Esophagus muscularis mucosa (tissue), 4 donors: ENCODE data around the gene HRH4. TPM values are rescaled to one million over a fixed set of nuclear protein-coding genes. Genes with fewer than 3 reads are reported as not detected.

ENCODE experiments used
- DNase-seq: peaks from one replicate; pipeline ENCODE4 v3.0.0-alpha.2; 2017; ENCODE audit errors: extremely low spot score
- H3K27ac ChIP-seq, 4 donors: fragments of 200-600 bp; sonication (generic); replicated peaks in 1 of 4; 1 replicate in 3 of 4; 2 replicates in 1 of 4; pipeline ENCODE4 v1.5.1; 2016 to 2019; ENCODE audit warnings: mild to moderate bottlenecking in 1 of 4
- H3K27me3 ChIP-seq, 4 donors: fragments of 200-600 bp; sonication (generic); one replicate each; pipeline versions ENCODE4 v1.5.1 to v1.6.0; 2016 to 2019
- H3K36me3 ChIP-seq, 4 donors: fragments of 200-600 bp; sonication (generic); one replicate each; pipeline ENCODE4 v1.5.1; 2016 to 2019
- H3K4me1 ChIP-seq, 4 donors: fragments of 200-600 bp; sonication (generic); one replicate each; pipeline ENCODE4 v1.5.1; 2016 to 2019
- H3K4me3 ChIP-seq, 4 donors: fragments of 200-600 bp; sonication (generic); 1 replicate in 2 of 4; 2 replicates in 2 of 4; pipeline ENCODE4 v1.5.1; 2016 to 2019; ENCODE audit warnings: mild to moderate bottlenecking in 4 of 4, moderate library complexity in 1 of 4
- H3K9me3 ChIP-seq, 4 donors: fragments of 200-600 bp; sonication (generic); 1 replicate in 3 of 4; 2 replicates in 1 of 4; pipeline ENCODE4 v1.5.1; 2016 to 2019
- CTCF ChIP-seq, 3 experiments: fragments of 200-600 bp in 2 of 3; fragments of 450-650 bp in 1 of 3; sonication (generic) in 2 of 3; IDR thresholded peaks; one replicate each; pipeline ENCODE4 v1.5.1; 2017 to 2019; ENCODE audit warnings: antibody characterized with exemption in 3 of 3, mild to moderate bottlenecking in 2 of 3, moderate library complexity in 1 of 3
- EP300 ChIP-seq: sonication (generic); formaldehyde crosslinking; IDR thresholded peaks from one replicate; pipeline ENCODE4 v1.6.1; 2017; ENCODE audit warnings: antibody characterized with exemption
- POLR2A ChIP-seq: fragments of 450-650 bp; IDR thresholded peaks from one replicate; pipeline ENCODE4 v1.6.1; 2017; ENCODE audit warnings: antibody characterized with exemption, moderate library complexity, mild to moderate bottlenecking, low read depth
- POLR2AphosphoS5 ChIP-seq, 2 donors: sonication (generic); formaldehyde crosslinking; IDR thresholded peaks; one replicate each; pipeline ENCODE4 v1.6.1; 2017; ENCODE audit warnings: antibody characterized with exemption in 2 of 2
- WGBS: methylation state at CpG from one replicate; pipeline ENCODE4 v1.1.5; 2018; 5-methylcytosine and 5-hydroxymethylcytosine counted together
- intact Hi-C: fragments of 100-400 bp; cut with DNase I; formaldehyde crosslinking; loops from one replicate; pipeline ENCODE4 v1.15.1; 2023
- total RNA-seq, 4 donors: library from RNA; depleted of rRNA; stranded (reverse); fragments of >200 nt; gene quantifications; one replicate each; pipeline versions ENCODE4 v1.1.0 to v1.2.1, GENCODE V29; 2016

The HRH4 gene
- total RNA-seq, 4 donors from 2014 or later: 0.13 to 0.50 TPM; not detected in 2

GRCh38 chr18:24488824-24489493, 28.5 kb downstream of the HRH4 start:
- no peaks in the 10 kb centered on the region for H3K27me3 ChIP-seq
- no peak for DNase-seq
- peaks cover 0 to 4% (median 0%) of the 10 kb centered on the region in 4 donors for H3K4me1 ChIP-seq
- no peak overlapping the region for H3K27ac ChIP-seq
- WGBS: 45% methylated on average over 7 of the region's 7 CpGs
- TF ChIP-seq POLR2AphosphoS5 (IDR thresholded peaks at IDR 0.05) (no peak), CTCF (IDR thresholded peaks at IDR 0.05) (peak; percentile 79 to 88 (median 85))
- H3K9me3 ChIP-seq: no peaks in the 10 kb centered on the region
- intact Hi-C loops: loop anchor here (2.0 to 10.0 kb wide), 3 partner anchors 128 to 314 kb away; no protein-coding TSS in a partner anchor
- H3K36me3 ChIP-seq: no peaks in the 10 kb centered on the region
- no peak overlapping the region for H3K4me3 ChIP-seq

GRCh38 chr18:24490539-24490938, 30.1 kb downstream of the HRH4 start:
- 55% methylated on average over 4 of the region's 4 CpGs for WGBS
- H3K4me1 ChIP-seq: peaks cover 0 to 4% (median 0%) of the 10 kb centered on the region in 4 donors
- no peak overlapping the region for H3K27ac ChIP-seq
- intact Hi-C loops: no loop called here
- H3K27me3 ChIP-seq: no peaks in the 10 kb centered on the region
- H3K36me3 ChIP-seq: no peaks in the 10 kb centered on the region
- H3K4me3 ChIP-seq: no peak overlapping the region
- no peak for DNase-seq
- TF ChIP-seq POLR2AphosphoS5 (IDR thresholded peaks at IDR 0.05) (no peak), POLR2A (no peak)
- no peaks in the 10 kb centered on the region for H3K9me3 ChIP-seq

- DNase-seq: no peak
- intact Hi-C loops: no loop called here
- H3K27me3 ChIP-seq: no peaks in the 10 kb centered on the region
- H3K4me1 ChIP-seq: peaks cover 0 to 4% (median 0%) of the 10 kb centered on the region in 4 donors
- H3K27ac ChIP-seq: no peak overlapping the region
- no peaks in the 10 kb centered on the region for H3K36me3 ChIP-seq
- no peak for TF ChIP-seq CTCF (IDR thresholded peaks at IDR 0.05)
- no peaks in the 10 kb centered on the region for H3K9me3 ChIP-seq
- H3K4me3 ChIP-seq: no peak overlapping the region
- 84% methylated on average over 21 of the region's 21 CpGs for WGBS
Measured at GRCh38 chr18:24491927-24492834, 31.7 kb downstream of the HRH4 start.

GRCh38 chr18:24494586-24494985, 34.1 kb downstream of the HRH4 start:
- WGBS: 93% methylated on average over 2 of the region's 2 CpGs
- Histone ChIP-seq H3K36me3 (no peaks in the 10 kb centered on the region), H3K4me1 (no peaks in the 10 kb centered on the region), H3K4me3 (no peak overlapping the region), H3K27ac (no peak overlapping the region), H3K27me3 (no peaks in the 10 kb centered on the region), H3K9me3 (no peaks in the 10 kb centered on the region)
- DNase-seq: no peak
- TF ChIP-seq POLR2A: no peak
- TF ChIP-seq CTCF (IDR thresholded peaks at IDR 0.05): no peak
- no peak for TF ChIP-seq EP300
- no peak for TF ChIP-seq POLR2AphosphoS5 (IDR thresholded peaks at IDR 0.05)
- intact Hi-C loops: no loop called here

GRCh38 chr18:24497031-24497754, 36.8 kb downstream of the HRH4 start:
- no peak for DNase-seq
- Histone ChIP-seq H3K36me3 (no peaks in the 10 kb centered on the region), H3K4me1 (no peaks in the 10 kb centered on the region), H3K27me3 (no peaks in the 10 kb centered on the region), H3K9me3 (no peaks in the 10 kb centered on the region), H3K27ac (no peak overlapping the region), H3K4me3 (no peak overlapping the region)
- TF ChIP-seq POLR2A (no peak), POLR2AphosphoS5 (IDR thresholded peaks at IDR 0.05) (no peak), EP300 (no peak), CTCF (IDR thresholded peaks at IDR 0.05) (no peak)
- 75% methylated on average over 1 of the region's 1 CpG for whole genome bisulfite sequencing
- intact Hi-C loops: no loop called here
